Measurements from ENCODE around the gene ANXA2R. TPM values are rescaled to one million over a fixed set of nuclear protein-coding genes. Genes with fewer than 3 reads are reported as not detected.

Gene ANXA2R
- polyA plus RNA-seq, 2 of the 4 experiments (the other 2 are of a cell fraction), result 1.7 to 2.1 TPM

DNA sequence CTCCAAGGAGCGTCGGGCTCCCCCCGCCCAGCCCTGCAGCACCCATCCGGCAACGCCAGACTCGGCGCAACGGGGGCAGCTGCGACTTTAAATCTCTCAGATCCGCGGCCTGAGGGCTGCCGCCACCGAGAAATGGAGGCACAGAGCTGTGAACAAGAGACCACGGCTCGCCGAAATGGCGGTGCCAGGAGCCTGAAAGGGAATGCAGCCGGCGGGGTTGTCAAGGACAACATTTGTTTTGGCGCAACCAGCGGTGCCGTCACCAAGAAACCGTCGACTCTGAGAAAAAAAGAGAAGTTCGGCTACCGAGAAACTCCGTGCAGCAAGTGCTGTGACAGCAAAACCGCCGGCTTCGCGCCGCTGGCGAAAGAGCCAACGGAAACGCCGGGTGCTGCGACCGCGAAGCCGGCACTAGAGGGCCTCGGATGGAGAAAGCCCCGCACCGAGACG is 2.1 kb upstream of the ANXA2R start:
- H3K4me3 ChIP-seq, result peak overlapping the region; percentile 50
- CTCF ChIA-PET, result interaction anchor here (0.5 to 3.2 kb wide), 34 partner anchors 9 to 347 kb away, joined by 3 to 72 read pairs (median 5); partner anchors contain the start of gene ZNF131
- POLR2A ChIA-PET, result interaction anchor here (0.6 to 3.2 kb wide), 16 partner anchors 19 to 442 kb away, joined by 3 to 53 read pairs (median 5); partner anchors contain the start of genes TMEM267 and ZNF131
- peak overlapping the region; percentile 85 to 93 for H3K27ac ChIP-seq
- under 1% methylated on average over 31 of the region's 44 CpGs for WGBS (ENCODE audit: missing lambda C conversion rate)
- H3K4me1 ChIP-seq, result peaks cover 6% of the 10 kb centered on the region; the same call in 2 of the 3 replicates
- TF ChIP-seq, protein P1, sequence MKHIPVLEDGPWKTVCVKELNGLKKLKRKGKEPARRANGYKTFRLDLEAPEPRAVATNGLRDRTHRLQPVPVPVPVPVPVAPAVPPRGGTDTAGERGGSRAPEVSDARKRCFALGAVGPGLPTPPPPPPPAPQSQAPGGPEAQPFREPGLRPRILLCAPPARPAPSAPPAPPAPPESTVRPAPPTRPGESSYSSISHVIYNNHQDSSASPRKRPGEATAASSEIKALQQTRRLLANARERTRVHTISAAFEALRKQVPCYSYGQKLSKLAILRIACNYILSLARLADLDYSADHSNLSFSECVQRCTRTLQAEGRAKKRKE (CRISPR knock-in tag; IDR thresholded peaks at IDR 0.05; ENCODE audit: low read depth), result no peak
- TF ChIP-seq RNF2 (IDR thresholded peaks at IDR 0.05; ENCODE audit: borderline replicate concordance, low read depth) (peak; percentile 50; the same call in 1 of the 2 replicates), EHF (CRISPR knock-in tag; IDR thresholded peaks at IDR 0.05) (0 out of 2 replicates have a peak, but pooled peaks have one; percentile 34), HEYL (CRISPR knock-in tag; IDR thresholded peaks at IDR 0.05) (no peak), MAFK (IDR thresholded peaks at IDR 0.05; ENCODE audit: partially characterized antibody) (peak; percentile 89), SMC3 (IDR thresholded peaks at IDR 0.05) (peak; percentile 23; the same call in 1 of the 3 replicates), RAD21 (conservative IDR thresholded peaks at IDR 0.05 in 1 of 2, IDR thresholded peaks at IDR 0.05 in 1 of 2) (0 out of 5 replicates have a peak, but pooled peaks of 1 of the 2 experiments have one; percentile 10), MYC (IDR thresholded peaks at IDR 0.05; ENCODE audit: borderline replicate concordance, low read length) (peak; percentile 53; the same call in 1 of the 2 replicates)
- TF ChIP-seq, protein P2, sequence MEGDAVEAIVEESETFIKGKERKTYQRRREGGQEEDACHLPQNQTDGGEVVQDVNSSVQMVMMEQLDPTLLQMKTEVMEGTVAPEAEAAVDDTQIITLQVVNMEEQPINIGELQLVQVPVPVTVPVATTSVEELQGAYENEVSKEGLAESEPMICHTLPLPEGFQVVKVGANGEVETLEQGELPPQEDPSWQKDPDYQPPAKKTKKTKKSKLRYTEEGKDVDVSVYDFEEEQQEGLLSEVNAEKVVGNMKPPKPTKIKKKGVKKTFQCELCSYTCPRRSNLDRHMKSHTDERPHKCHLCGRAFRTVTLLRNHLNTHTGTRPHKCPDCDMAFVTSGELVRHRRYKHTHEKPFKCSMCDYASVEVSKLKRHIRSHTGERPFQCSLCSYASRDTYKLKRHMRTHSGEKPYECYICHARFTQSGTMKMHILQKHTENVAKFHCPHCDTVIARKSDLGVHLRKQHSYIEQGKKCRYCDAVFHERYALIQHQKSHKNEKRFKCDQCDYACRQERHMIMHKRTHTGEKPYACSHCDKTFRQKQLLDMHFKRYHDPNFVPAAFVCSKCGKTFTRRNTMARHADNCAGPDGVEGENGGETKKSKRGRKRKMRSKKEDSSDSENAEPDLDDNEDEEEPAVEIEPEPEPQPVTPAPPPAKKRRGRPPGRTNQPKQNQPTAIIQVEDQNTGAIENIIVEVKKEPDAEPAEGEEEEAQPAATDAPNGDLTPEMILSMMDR (IDR thresholded peaks at IDR 0.05), result peak; percentile 22; the same call in 1 of the 3 replicates
- no peak for FAIRE-seq
- DNase-seq (ENCODE audit: low read depth in 1 of 2, low spot score in 1 of 2), result peak; percentile 35 to 82
- peak; percentile 49 to 52 for ATAC-seq
- H3K4me2 ChIP-seq, result peak overlapping the region; percentile 97
- no peaks in the 10 kb centered on the region for H3K9me3 ChIP-seq

DNA sequence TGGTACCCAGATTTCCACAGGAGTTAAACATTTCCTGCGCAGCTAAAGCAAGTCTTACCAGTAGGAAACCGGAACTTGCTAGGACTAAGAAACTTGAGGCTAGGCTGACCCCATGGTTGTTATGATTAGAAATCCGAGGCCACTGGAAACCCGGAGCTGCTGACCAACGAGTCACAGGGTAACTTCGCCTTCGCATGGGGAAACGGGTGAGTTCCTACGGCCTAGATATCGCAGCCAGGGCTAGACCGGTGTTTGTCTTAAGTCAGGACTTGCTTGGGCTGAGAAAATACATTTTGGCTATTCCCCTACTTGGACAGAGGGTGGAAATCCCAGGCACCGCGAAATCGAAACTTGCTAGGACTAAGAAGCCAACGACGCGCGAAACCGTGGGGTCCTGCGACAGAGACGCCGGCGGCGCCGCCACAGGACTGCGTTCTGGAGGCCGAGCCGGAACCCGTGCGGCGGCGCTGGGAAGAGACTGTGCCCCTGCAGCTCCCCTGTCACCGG is 1.6 kb upstream of the ANXA2R start:
- peak in 1 of 2 experiments; percentile 80 for DNase-seq (ENCODE audit: low read depth in 1 of 2, low spot score in 1 of 2)
- no peak for TF ChIP-seq HDAC2 (IDR thresholded peaks at IDR 0.05)
- peak; percentile 29; the same call in 1 of the 2 replicates for TF ChIP-seq PHF8 (IDR thresholded peaks at IDR 0.05; ENCODE audit: borderline replicate concordance, low read depth)
- no peak for TF ChIP-seq HEYL (CRISPR knock-in tag; IDR thresholded peaks at IDR 0.05)
- no peak for TF ChIP-seq ZNF302 (CRISPR knock-in tag; IDR thresholded peaks at IDR 0.05)
- TF ChIP-seq HOXB5 (CRISPR knock-in tag; IDR thresholded peaks at IDR 0.05), result no peak
- TF ChIP-seq RCOR1 (IDR thresholded peaks at IDR 0.05; ENCODE audit: low read depth, low read length), result no peak
- TF ChIP-seq MYC (IDR thresholded peaks at IDR 0.05; ENCODE audit: borderline replicate concordance, low read length), result no peak
- TF ChIP-seq RAD21 (conservative IDR thresholded peaks at IDR 0.05 in 1 of 2, IDR thresholded peaks at IDR 0.05 in 1 of 2), result no peak
- TF ChIP-seq BCL3 (IDR thresholded peaks at IDR 0.05), result 0 out of 3 replicates have a peak, but pooled peaks have one; percentile 10
- peak; percentile 45 to 62 for ATAC-seq
- peak overlapping the region; percentile 85 to 93 for H3K27ac ChIP-seq
- CTCF ChIA-PET, result interaction anchor here (0.5 to 3.2 kb wide), 34 partner anchors 8 to 265 kb away, joined by 3 to 72 read pairs (median 6); partner anchors contain the start of gene ZNF131
- 1% methylated on average over 27 of the region's 33 CpGs for WGBS (ENCODE audit: missing lambda C conversion rate)
- no peaks in the 10 kb centered on the region for H3K9me3 ChIP-seq
- peaks cover 6% of the 10 kb centered on the region; the same call in 2 of the 3 replicates for H3K4me1 ChIP-seq
- H3K4me3 ChIP-seq, result peak overlapping the region; percentile 50
- H3K4me2 ChIP-seq, result peak overlapping the region; percentile 97
- POLR2A ChIA-PET, result interaction anchor here (0.6 to 3.2 kb wide), 16 partner anchors 20 to 442 kb away, joined by 3 to 53 read pairs (median 5); partner anchors contain the start of genes TMEM267 and ZNF131
- no peak for FAIRE-seq
